Vagina (tissue), 2 donors: ENCODE measurements around the gene GNAZ. TPM values are rescaled to one million over a fixed set of nuclear protein-coding genes. Genes with fewer than 3 reads are reported as not detected.

ENCODE experiments used
- DNase-seq, 2 donors: peaks; one replicate each; pipeline ENCODE4 v3.0.0-alpha.2; 2017; ENCODE audit errors: extremely low spot score in 2 of 2
- H3K27ac ChIP-seq: fragments of 200-600 bp; sonication (generic); one replicate; pipeline ENCODE4 v1.5.1; 2019
- H3K27me3 ChIP-seq: fragments of 200-600 bp; sonication (generic); one replicate; pipeline ENCODE4 v1.5.1; 2019
- H3K36me3 ChIP-seq, 2 donors: fragments of 200-600 bp; sonication (generic); one replicate each; pipeline ENCODE4 v1.5.1; 2017 to 2019
- H3K4me1 ChIP-seq: fragments of 200-600 bp; sonication (generic); one replicate; pipeline ENCODE4 v1.5.1; 2019
- H3K4me3 ChIP-seq, 2 donors: fragments of 200-600 bp; sonication (generic); 1 replicate in 1 of 2; 2 replicates in 1 of 2; pipeline ENCODE4 v1.5.1; 2016 to 2019
- H3K9me3 ChIP-seq: fragments of 200-600 bp; sonication (generic); one replicate; pipeline ENCODE4 v1.5.1; 2019
- CTCF ChIP-seq, 3 experiments: fragments of 450-650 bp in 2 of 3; fragments of 200-600 bp in 1 of 3; sonication (generic) in 1 of 3; IDR thresholded peaks; one replicate each; pipeline ENCODE4 v1.5.1; 2017 to 2019; ENCODE audit warnings: antibody characterized with exemption in 3 of 3, mild to moderate bottlenecking in 2 of 3, moderate library complexity in 2 of 3
- POLR2A ChIP-seq, 2 donors: fragments of 450-650 bp; IDR thresholded peaks; one replicate each; pipeline ENCODE4 v1.6.1; 2017; ENCODE audit warnings: antibody characterized with exemption in 2 of 2, mild to moderate bottlenecking in 2 of 2, moderate library complexity in 2 of 2
- POLR2AphosphoS5 ChIP-seq, 2 donors: sonication (generic); formaldehyde crosslinking; IDR thresholded peaks; one replicate each; pipeline ENCODE4 v1.9.0; 2017; ENCODE audit warnings: antibody characterized with exemption in 2 of 2, mild to moderate bottlenecking in 2 of 2, low read depth in 1 of 2; ENCODE audit not compliant: insufficient read depth in 1 of 2
- intact Hi-C: fragments of 100-400 bp; cut with DNase I; formaldehyde crosslinking; loops from one replicate; pipeline ENCODE4 v1.15.1; 2023
- total RNA-seq: library from RNA; depleted of rRNA; stranded (reverse); fragments of >200 nt; gene quantifications from one replicate; pipeline ENCODE4 v1.2.3, GENCODE V29; 2016

Gene GNAZ
- total RNA-seq, 1 donor from 2014 or later = 11.3 TPM

GRCh38 chr22:23080613-23081290, 10.4 kb downstream of the GNAZ start:
- DNase-seq = no peak
- intact Hi-C loops = no loop called here
- TF ChIP-seq CTCF (IDR thresholded peaks at IDR 0.05) = no peak
- no peak for TF ChIP-seq POLR2AphosphoS5 (IDR thresholded peaks at IDR 0.05; ENCODE audit: insufficient read depth in 1 of 2, low read depth in 1 of 2)
- TF ChIP-seq POLR2A (IDR thresholded peaks at IDR 0.05) = no peak
- Histone ChIP-seq H3K36me3 (no peaks in the 10 kb centered on the region), H3K9me3 (no peaks in the 10 kb centered on the region), H3K27me3 (no peaks in the 10 kb centered on the region), H3K4me3 (no peak overlapping the region), H3K4me1 (peaks cover 5% of the 10 kb centered on the region), H3K27ac (no peak overlapping the region)

- Histone ChIP-seq H3K4me3 (no peak overlapping the region), H3K27me3 (no peaks in the 10 kb centered on the region), H3K36me3 (no peaks in the 10 kb centered on the region), H3K4me1 (peaks cover 3% of the 10 kb centered on the region), H3K9me3 (no peaks in the 10 kb centered on the region), H3K27ac (no peak overlapping the region)
- DNase-seq = no peak
- intact Hi-C loops = no loop called here
- TF ChIP-seq CTCF (IDR thresholded peaks at IDR 0.05) (no peak), POLR2AphosphoS5 (IDR thresholded peaks at IDR 0.05; ENCODE audit: insufficient read depth in 1 of 2, low read depth in 1 of 2) (no peak), POLR2A (IDR thresholded peaks at IDR 0.05) (no peak)
Observed at GRCh38 chr22:23082534-23083314, 12.4 kb downstream of the GNAZ start.

- TF ChIP-seq POLR2AphosphoS5 (IDR thresholded peaks at IDR 0.05; ENCODE audit: insufficient read depth in 1 of 2, low read depth in 1 of 2) = no peak
- no peak for TF ChIP-seq POLR2A (IDR thresholded peaks at IDR 0.05)
- TF ChIP-seq CTCF (IDR thresholded peaks at IDR 0.05) = no peak
- no peak for DNase-seq
- no peaks in the 10 kb centered on the region for H3K36me3 ChIP-seq
- H3K27ac ChIP-seq = no peak overlapping the region
- no peaks in the 10 kb centered on the region for H3K9me3 ChIP-seq
- H3K4me1 ChIP-seq = no peaks in the 10 kb centered on the region
- no peak overlapping the region for H3K4me3 ChIP-seq
- intact Hi-C loops = no loop called here
- H3K27me3 ChIP-seq = no peaks in the 10 kb centered on the region
Observed at GRCh38 chr22:23083315-23084021, 13.1 kb downstream of the GNAZ start.

- intact Hi-C loops = no loop called here
- Histone ChIP-seq H3K36me3 (no peaks in the 10 kb centered on the region), H3K9me3 (no peaks in the 10 kb centered on the region), H3K4me3 (no peak overlapping the region), H3K4me1 (no peaks in the 10 kb centered on the region), H3K27me3 (no peaks in the 10 kb centered on the region), H3K27ac (no peak overlapping the region)
- TF ChIP-seq CTCF (IDR thresholded peaks at IDR 0.05) (no peak), POLR2A (IDR thresholded peaks at IDR 0.05) (no peak), POLR2AphosphoS5 (IDR thresholded peaks at IDR 0.05; ENCODE audit: insufficient read depth in 1 of 2, low read depth in 1 of 2) (no peak)
- DNase-seq = no peak
Observed at GRCh38 chr22:23084453-23085350, 14.4 kb downstream of the GNAZ start.
